Hepatocyte (in vitro differentiated cells): Measurements from ENCODE around the gene CECR2. TPM values are rescaled to one million over a fixed set of nuclear protein-coding genes. Genes with fewer than 3 reads are reported as not detected.

ENCODE experiments used
- DNase-seq: peaks from one replicate; pipeline ENCODE4 v3.0.0-alpha.2; 2016; ENCODE audit warnings: low spot score
- H2AFZ ChIP-seq: fragments of 200-600 bp; sonication (generic); 2 replicates; pipeline ENCODE4 v1.6.0; 2016; ENCODE audit warnings: antibody characterized with exemption, mild to moderate bottlenecking
- H3K27ac ChIP-seq: fragments of 200-600 bp; sonication (generic); 2 replicates; pipeline ENCODE4 v1.5.1; 2016; ENCODE audit warnings: mild to moderate bottlenecking
- H3K27me3 ChIP-seq: fragments of 200-600 bp; sonication (generic); 2 replicates; pipeline ENCODE4 v1.6.1; 2016
- H3K36me3 ChIP-seq: fragments of 200-600 bp; sonication (generic); replicated peaks from 2 replicates; pipeline ENCODE4 v1.5.1; 2016; ENCODE audit warnings: low read depth; ENCODE audit not compliant: insufficient read depth
- H3K4me1 ChIP-seq: fragments of 200-600 bp; sonication (generic); 2 replicates; pipeline ENCODE4 v1.5.1; 2016; ENCODE audit warnings: mild to moderate bottlenecking, moderate library complexity; ENCODE audit not compliant: insufficient read depth
- H3K4me2 ChIP-seq: fragments of 200-600 bp; sonication (generic); 2 replicates; pipeline ENCODE4 v1.6.0; 2016
- H3K4me3 ChIP-seq: fragments of 200-600 bp; sonication (generic); 2 replicates; pipeline ENCODE4 v1.5.1; 2016; ENCODE audit warnings: mild to moderate bottlenecking
- H3K79me2 ChIP-seq: fragments of 200-600 bp; sonication (generic); 2 replicates; pipeline ENCODE4 v1.6.0; 2017; ENCODE audit warnings: mild to moderate bottlenecking
- H3K9me2 ChIP-seq: fragments of 200-600 bp; sonication (generic); replicated peaks from 2 replicates; pipeline ENCODE4 v1.6.0; 2017; ENCODE audit warnings: mild to moderate bottlenecking; ENCODE audit not compliant: insufficient read depth
- H3K9me3 ChIP-seq: fragments of 200-600 bp; sonication (generic); 2 replicates; pipeline ENCODE4 v1.5.1; 2016; ENCODE audit warnings: low read depth, mild to moderate bottlenecking
- H4K20me1 ChIP-seq: fragments of 200-600 bp; sonication (generic); 2 replicates; pipeline ENCODE4 v1.6.0; 2016; ENCODE audit warnings: mild to moderate bottlenecking; ENCODE audit not compliant: insufficient read depth, poor library complexity, severe bottlenecking
- CTCF ChIP-seq: fragments of 200-600 bp; sonication (generic); IDR thresholded peaks from 2 replicates; pipeline ENCODE4 v1.5.1; 2016; ENCODE audit warnings: antibody characterized with exemption, mild to moderate bottlenecking; ENCODE audit not compliant: poor library complexity
- EZH2 ChIP-seq: fragments of 200-600 bp; sonication (generic); IDR thresholded peaks from 2 replicates; pipeline ENCODE4 v1.6.1; 2016; ENCODE audit warnings: antibody characterized with exemption, mild to moderate bottlenecking, borderline replicate concordance
- EZH2phosphoT487 ChIP-seq: fragments of 200-600 bp; sonication (generic); IDR thresholded peaks from one replicate; pipeline ENCODE4 v1.6.1; 2018; ENCODE audit warnings: antibody characterized with exemption, mild to moderate bottlenecking, low read depth, moderate library complexity; ENCODE audit not compliant: unreplicated experiment, severe bottlenecking
- WGBS: methylation state at CpG from one replicate; pipeline ENCODE4 v1.1.6; 2016; ENCODE audit warnings: low lambda C conversion rate; ENCODE audit errors: missing lambda C conversion rate; 5-methylcytosine and 5-hydroxymethylcytosine counted together
- polyA plus RNA-seq: library from polyadenylated mRNA; unstranded; fragments of >200 nt; fragmentation: Nextera tagmentation; extraction: Ambion mirVana; gene quantifications from 2 replicates; pipeline ENCODE4 v1.2.1, GENCODE V29; 2016
- total RNA-seq: library from RNA; depleted of rRNA; stranded (reverse); fragments of >200 nt; gene quantifications from 2 replicates; pipeline ENCODE4 v1.2.3, GENCODE V29; 2014

Gene CECR2
- total and polyA plus RNA-seq, 2 experiments from 2014 or later = 2.2 to 3.6 TPM

- H2AFZ ChIP-seq = no peak overlapping the region
- no peaks in the 10 kb centered on the region for H3K9me2 ChIP-seq
- H4K20me1 ChIP-seq = no peaks in the 10 kb centered on the region
- DNase-seq = no peak
- H3K9me3 ChIP-seq = no peaks in the 10 kb centered on the region
- no peaks in the 10 kb centered on the region for H3K36me3 ChIP-seq
- H3K79me2 ChIP-seq = no peaks in the 10 kb centered on the region
- H3K4me2 ChIP-seq = no peak overlapping the region
- H3K4me1 ChIP-seq = no peaks in the 10 kb centered on the region
- TF ChIP-seq EZH2phosphoT487 (no peak), CTCF (no peak), EZH2 (no peak)
- H3K27me3 ChIP-seq = no peaks in the 10 kb centered on the region
- H3K4me3 ChIP-seq = no peak overlapping the region
- H3K27ac ChIP-seq = no peak overlapping the region
- 60% methylated on average over 5 of the region's 5 CpGs for WGBS
Measured at GRCh38 chr22:17342361-17342760, 26.9 kb upstream of the CECR2 start.

GRCh38 chr22:17343766-17344165 is 25.5 kb upstream of the CECR2 start:
- TF ChIP-seq CTCF (no peak), EZH2phosphoT487 (no peak), EZH2 (no peak)
- Histone ChIP-seq H3K36me3 (no peaks in the 10 kb centered on the region), H3K4me2 (no peak overlapping the region), H3K4me1 (no peaks in the 10 kb centered on the region), H3K9me3 (no peaks in the 10 kb centered on the region), H3K27me3 (no peaks in the 10 kb centered on the region), H3K27ac (no peak overlapping the region), H3K9me2 (no peaks in the 10 kb centered on the region), H4K20me1 (no peaks in the 10 kb centered on the region), H2AFZ (no peak overlapping the region), H3K79me2 (no peaks in the 10 kb centered on the region), H3K4me3 (no peak overlapping the region)
- WGBS = 100% methylated on average over 2 of the region's 2 CpGs
- no peak for DNase-seq

GRCh38 chr22:17346578-17346977 is 22.7 kb upstream of the CECR2 start:
- Histone ChIP-seq H2AFZ (no peak overlapping the region), H3K9me2 (no peaks in the 10 kb centered on the region), H3K9me3 (no peaks in the 10 kb centered on the region), H3K36me3 (no peaks in the 10 kb centered on the region), H3K27ac (no peak overlapping the region), H3K27me3 (no peaks in the 10 kb centered on the region), H3K79me2 (no peaks in the 10 kb centered on the region), H3K4me1 (no peaks in the 10 kb centered on the region), H3K4me3 (no peak overlapping the region), H4K20me1 (no peaks in the 10 kb centered on the region), H3K4me2 (no peak overlapping the region)
- no peak for TF ChIP-seq CTCF
- no peak for TF ChIP-seq EZH2phosphoT487
- TF ChIP-seq EZH2 = no peak
- 87% methylated on average over 4 of the region's 4 CpGs for whole genome bisulfite sequencing
- DNase-seq = no peak

DNA sequence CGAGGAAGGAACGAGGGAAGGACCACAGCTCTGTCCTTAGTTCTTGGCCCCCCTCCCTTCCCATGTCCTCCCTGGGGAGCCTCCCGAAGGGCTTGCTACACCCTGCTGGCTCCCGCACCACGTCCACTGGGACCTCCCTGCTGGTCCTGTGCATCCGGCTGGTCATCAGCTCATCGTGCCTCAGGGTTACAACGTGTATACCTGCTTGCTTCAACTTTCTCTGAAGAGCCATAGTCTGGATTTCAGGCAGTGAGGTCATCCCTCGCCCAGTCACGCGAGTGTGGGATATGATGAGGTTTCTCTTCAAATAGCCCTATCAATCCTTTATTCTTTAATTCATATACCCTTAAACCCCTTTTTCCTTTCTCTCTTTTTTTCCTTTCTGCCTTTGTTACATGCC is 21.5 kb upstream of the CECR2 start:
- Histone ChIP-seq H3K9me2 (no peaks in the 10 kb centered on the region), H3K4me2 (no peak overlapping the region), H3K27ac (no peak overlapping the region), H3K36me3 (no peaks in the 10 kb centered on the region), H4K20me1 (no peaks in the 10 kb centered on the region), H3K79me2 (no peaks in the 10 kb centered on the region), H2AFZ (no peak overlapping the region), H3K4me1 (no peaks in the 10 kb centered on the region), H3K27me3 (no peaks in the 10 kb centered on the region), H3K9me3 (no peaks in the 10 kb centered on the region), H3K4me3 (no peak overlapping the region)
- TF ChIP-seq EZH2phosphoT487 (no peak), EZH2 (no peak), CTCF (no peak)
- 98% methylated on average over 11 of the region's 11 CpGs for WGBS
- DNase-seq = no peak
